Parathyroid adenoma (tissue), 2 donors: Measurements from ENCODE around the gene DAZAP2.

Experiments
- H2AFZ ChIP-seq: fragments of 300-600 bp; sonication (generic); one replicate; pipeline ENCODE4 v1.7.0; 2017; ENCODE audit warnings: antibody characterized with exemption, mild to moderate bottlenecking
- H3K27ac ChIP-seq: fragments of 300-600 bp; sonication (generic); one replicate; pipeline ENCODE4 v1.7.0; 2017
- H3K27me3 ChIP-seq: fragments of 300-600 bp; sonication (generic); one replicate; pipeline ENCODE4 v1.7.0; 2017; ENCODE audit warnings: low read length; ENCODE audit not compliant: control insufficient read depth, insufficient read depth
- H3K36me3 ChIP-seq: fragments of 300-600 bp; sonication (generic); one replicate; pipeline ENCODE4 v1.7.0; 2017; ENCODE audit warnings: low read length; ENCODE audit not compliant: control insufficient read depth, insufficient read depth
- H3K4me1 ChIP-seq: fragments of 300-600 bp; sonication (generic); one replicate; pipeline ENCODE4 v1.7.0; 2017; ENCODE audit warnings: control low read depth
- H3K4me2 ChIP-seq: fragments of 300-600 bp; sonication (generic); one replicate; pipeline ENCODE4 v1.7.0; 2017; ENCODE audit warnings: low read length
- H3K4me3 ChIP-seq: fragments of 300-600 bp; sonication (generic); one replicate; pipeline ENCODE4 v1.7.0; 2017; ENCODE audit warnings: low read depth, low read length
- H3K79me2 ChIP-seq: fragments of 300-600 bp; sonication (generic); one replicate; pipeline ENCODE4 v1.7.0; 2017; ENCODE audit warnings: control low read depth
- H3K9ac ChIP-seq: fragments of 300-600 bp; sonication (generic); one replicate; pipeline ENCODE4 v1.7.0; 2017; ENCODE audit warnings: mild to moderate bottlenecking
- H3K9me3 ChIP-seq: fragments of 300-600 bp; sonication (generic); one replicate; pipeline ENCODE4 v1.7.0; 2017; ENCODE audit warnings: low read length; ENCODE audit not compliant: control insufficient read depth
- CTCF ChIP-seq: fragments of 300-600 bp; sonication (generic); IDR thresholded peaks from one replicate; pipeline ENCODE4 v1.7.0; 2017; ENCODE audit warnings: antibody characterized with exemption, mild to moderate bottlenecking
- donor health status: primary hyperparathyroidism.

The DAZAP2 gene

GRCh38 chr12:51205350-51205749 is 33.3 kb upstream of the DAZAP2 start:
- H2AFZ ChIP-seq = no peak overlapping the region
- no peaks in the 10 kb centered on the region for H3K27me3 ChIP-seq
- H3K4me2 ChIP-seq = no peak overlapping the region
- H3K27ac ChIP-seq = no peak overlapping the region
- no peak overlapping the region for H3K9ac ChIP-seq
- no peaks in the 10 kb centered on the region for H3K79me2 ChIP-seq
- H3K4me1 ChIP-seq = no peaks in the 10 kb centered on the region
- TF ChIP-seq CTCF = no peak
- no peak overlapping the region for H3K4me3 ChIP-seq
- no peaks in the 10 kb centered on the region for H3K9me3 ChIP-seq
- H3K36me3 ChIP-seq = no peaks in the 10 kb centered on the region

DNA sequence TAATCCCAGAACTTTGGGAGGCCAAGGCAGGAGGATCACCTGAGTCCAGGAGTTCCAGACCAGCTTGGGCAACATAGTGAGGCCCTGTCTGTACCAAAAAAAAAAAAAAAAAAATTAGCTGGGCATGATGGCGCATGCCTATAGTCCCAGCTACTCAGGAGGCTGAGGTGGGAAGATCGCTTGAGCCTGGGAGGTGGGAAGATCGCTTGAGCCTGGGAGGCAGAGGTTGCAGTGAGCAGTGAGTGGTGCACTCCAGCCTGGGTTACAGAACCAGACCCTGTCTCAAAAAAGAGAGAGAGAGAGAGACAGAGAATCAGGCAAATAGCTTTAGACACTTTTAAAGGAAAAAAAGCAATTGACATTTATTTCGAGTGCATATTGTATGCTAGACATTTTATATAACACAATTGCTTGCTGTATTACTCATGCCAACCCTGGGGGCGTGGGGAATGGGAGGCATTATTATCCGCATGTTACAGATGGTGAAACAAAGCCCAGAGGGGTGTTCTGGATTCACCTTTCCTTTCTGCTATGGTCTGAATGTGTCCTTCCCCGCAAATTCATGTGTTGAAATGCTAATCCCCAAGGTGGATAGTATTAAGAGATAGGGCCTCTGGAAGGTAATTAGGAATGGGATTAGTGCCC is 30.5 kb upstream of the DAZAP2 start:
- H3K4me1 ChIP-seq = no peaks in the 10 kb centered on the region

GRCh38 chr12:51209259-51209658 is 29.4 kb upstream of the DAZAP2 start:
- H3K36me3 ChIP-seq = no peaks in the 10 kb centered on the region
- H3K4me1 ChIP-seq = no peaks in the 10 kb centered on the region
- no peak overlapping the region for H3K27ac ChIP-seq
- no peaks in the 10 kb centered on the region for H3K27me3 ChIP-seq
- H3K79me2 ChIP-seq = no peaks in the 10 kb centered on the region
- H3K4me2 ChIP-seq = no peak overlapping the region
- no peak overlapping the region for H3K4me3 ChIP-seq
- no peak for TF ChIP-seq CTCF
- no peak overlapping the region for H2AFZ ChIP-seq
- no peaks in the 10 kb centered on the region for H3K9me3 ChIP-seq
- no peak overlapping the region for H3K9ac ChIP-seq

More for the DNA sequence above, 30.5 kb upstream of the DAZAP2 start:
- no peak overlapping the region for H3K27ac ChIP-seq
- no peak overlapping the region for H2AFZ ChIP-seq
- no peaks in the 10 kb centered on the region for H3K79me2 ChIP-seq
- H3K9ac ChIP-seq = no peak overlapping the region
- TF ChIP-seq CTCF = no peak
- no peak overlapping the region for H3K4me3 ChIP-seq
- no peaks in the 10 kb centered on the region for H3K36me3 ChIP-seq
- no peaks in the 10 kb centered on the region for H3K9me3 ChIP-seq
- H3K27me3 ChIP-seq = no peaks in the 10 kb centered on the region
- no peak overlapping the region for H3K4me2 ChIP-seq

DNA sequence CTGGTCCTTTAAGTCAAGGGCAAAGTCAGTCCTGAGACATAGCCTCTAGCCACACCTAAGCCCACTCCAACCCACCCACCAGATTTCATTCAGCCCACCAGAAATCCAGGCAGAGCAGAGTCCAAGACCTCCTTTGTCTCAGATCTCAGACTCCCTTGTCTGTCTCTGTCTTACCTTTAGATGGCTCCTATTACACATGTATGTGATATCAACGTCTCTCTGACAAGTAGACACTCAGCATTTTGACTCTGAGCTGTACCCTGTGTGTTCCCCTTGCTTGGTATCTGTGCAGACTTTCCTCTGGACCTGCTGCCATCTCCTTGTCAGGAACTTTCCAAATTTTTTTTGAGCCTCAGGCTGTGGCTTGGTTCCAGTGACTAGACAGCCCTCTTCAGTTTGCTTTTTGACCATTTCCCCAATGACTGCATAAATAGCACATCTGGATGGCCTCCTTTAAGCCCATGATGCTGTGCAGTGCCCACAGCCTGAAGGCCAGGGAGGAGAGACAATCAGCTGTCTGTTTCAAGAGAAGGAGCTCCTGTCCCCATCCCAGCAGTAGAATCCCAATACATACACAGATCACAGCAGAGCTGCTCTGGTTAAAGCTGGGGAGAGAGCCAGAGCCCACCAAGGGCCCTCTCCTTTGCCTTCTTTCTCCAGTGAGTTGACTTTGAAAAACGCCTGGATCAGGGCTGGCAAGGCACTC is 27.8 kb upstream of the DAZAP2 start:
- TF ChIP-seq CTCF = no peak
- Histone ChIP-seq H2AFZ (no peak overlapping the region), H3K4me3 (no peak overlapping the region), H3K9ac (no peak overlapping the region), H3K4me2 (no peak overlapping the region), H3K36me3 (no peaks in the 10 kb centered on the region), H3K79me2 (no peaks in the 10 kb centered on the region), H3K4me1 (no peaks in the 10 kb centered on the region), H3K27ac (no peak overlapping the region), H3K9me3 (no peaks in the 10 kb centered on the region), H3K27me3 (no peaks in the 10 kb centered on the region)

GRCh38 chr12:51214895-51215294 is 23.7 kb upstream of the DAZAP2 start:
- Histone ChIP-seq H3K79me2 (peaks cover 3% of the 10 kb centered on the region), H3K27ac (no peak overlapping the region), H3K4me3 (no peak overlapping the region), H3K4me2 (no peak overlapping the region), H3K27me3 (no peaks in the 10 kb centered on the region), H3K4me1 (peaks cover 4% of the 10 kb centered on the region), H3K9me3 (no peaks in the 10 kb centered on the region), H2AFZ (no peak overlapping the region), H3K36me3 (no peaks in the 10 kb centered on the region), H3K9ac (no peak overlapping the region)
- no peak for TF ChIP-seq CTCF
